Heart right ventricle (tissue), 16 donors: Measurements from ENCODE around the gene FGFRL1. TPM values are rescaled to one million over a fixed set of nuclear protein-coding genes. Genes with fewer than 3 reads are reported as not detected.

Experiments
- ATAC-seq, 8 donors: fragments of 200-7000 bp; cut with Tn5 transposase; one replicate each; pipeline ENCODE4 v1.9.1; 2020; ENCODE audit warnings: mild to moderate bottlenecking in 8 of 8, moderate library complexity in 8 of 8, moderate number of reproducible peaks in 1 of 8
- DNase-seq, 2 donors: peaks; one replicate each; pipeline ENCODE4 v3.0.0-alpha.2; 2020
- H3K27ac ChIP-seq, 10 donors: fragments of 200-600 bp; sonication (generic) in 2 of 10; one replicate each; pipeline versions ENCODE4 v1.5.0 to v1.8.0; 2020 to 2022; ENCODE audit warnings: mild to moderate bottlenecking in 3 of 10
- H3K27me3 ChIP-seq, 7 donors: fragments of 200-600 bp; one replicate each; pipeline ENCODE4 v1.8.0; 2021 to 2022; ENCODE audit warnings: mild to moderate bottlenecking in 2 of 7
- H3K36me3 ChIP-seq, 9 donors: fragments of 200-600 bp; sonication (generic) in 1 of 9; one replicate each; pipeline versions ENCODE4 v1.5.0 to v1.8.0; 2020 to 2022; ENCODE audit warnings: mild to moderate bottlenecking in 2 of 9
- H3K4me1 ChIP-seq, 9 donors: fragments of 200-600 bp; sonication (generic) in 1 of 9; one replicate each; pipeline versions ENCODE4 v1.5.0 to v1.8.0; 2020 to 2022; ENCODE audit warnings: mild to moderate bottlenecking in 4 of 9
- H3K4me3 ChIP-seq, 10 donors: fragments of 200-600 bp; sonication (generic) in 2 of 10; one replicate each; pipeline versions ENCODE4 v1.5.0 to v1.8.0; 2020 to 2022; ENCODE audit warnings: mild to moderate bottlenecking in 7 of 10, moderate library complexity in 2 of 10
- H3K9me3 ChIP-seq, 11 donors: fragments of 200-600 bp in 10 of 11; sonication (generic) in 2 of 11; one replicate each; pipeline versions ENCODE4 v1.5.0 to v1.8.0; 2013 to 2022; ENCODE audit warnings: mild to moderate bottlenecking in 2 of 11, control low read depth in 1 of 11, moderate library complexity in 1 of 11
- CTCF ChIP-seq, 9 donors: fragments of 200-600 bp; sonication (generic) in 2 of 9; IDR thresholded peaks; one replicate each; pipeline versions ENCODE4 v1.5.0 to v1.8.0; 2021 to 2022; ENCODE audit warnings: antibody characterized with exemption in 9 of 9, mild to moderate bottlenecking in 5 of 9, moderate library complexity in 1 of 9
- WGBS, 2 donors: extraction: QIAGEN DNeasy Blood & Tissue Kit; methylation state at CpG; one replicate each; pipeline ENCODE4 v1.1.7; 2013; ENCODE audit warnings: inconsistent platforms in 1 of 2; 5-methylcytosine and 5-hydroxymethylcytosine counted together
- intact Hi-C, 10 donors: fragments of 100-400 bp; cut with DNase I; formaldehyde crosslinking; loops; one replicate each; pipeline versions ENCODE4 v1.11.1 to v1.14.2; 2022
- polyA plus RNA-seq, 2 donors: library from polyadenylated mRNA; stranded (reverse); fragments of 200-250 nt; gene quantifications; one replicate each; pipeline ENCODE4 v1.2.3, GENCODE V29; 2013
- total RNA-seq, 10 donors: library from RNA; stranded (reverse); fragmentation: NEBNext Ultra II Directional in 3 of 10; extraction: Animal tissue kit (Norgen Biotek cat#: 25700) in 3 of 10; gene quantifications; one replicate each; pipeline versions ENCODE4 v1.2.1 to v1.2.4, GENCODE V29; 2021 to 2023
- donor health status: Arrhythmogenic right ventricular cardiomyopathy.
- donor health status: ischemic (EF 13 %, LVEDD 7.1; RV severe dilation, severe dysfunction).
- donor health status: healthy with polysubstance abuse.
- donor health status: DM: no; HTN: yes; CAD: no.
- donor health status: DM: no; HTN: no; CAD: no.
- donor health status: ischemic (EF 25% LVEDD 6.9; RV normal size, moderate dysfunction).
- donor health status: ischemic (EF 25% LVEDD 5.7; RV mildly dilated, moderate dysfunction).
- donor health status: healthy.
- donor health status: DM: yes; HTN: yes; CAD: no.
- donor health status: Ischemic cardiomyopathy.
- donor health status: ischemic (EF 35%, LVEDD 5.7; RV mildly dilated, moderate dysfunction).
- donor health status: nonischemic (EF 11% LVEDD 7.7; RV severe dilation, severe dysfunction).
- donor health status: DM: yes; HTN: yes; CAD: no.
- donor health status: PGD.
- donor health status: ischemic (EF 29% LVEDD 5.4; RV normal size, mild dysfunction).
- donor health status: nonischemic (EF 23%, LVEDD 6.1; RV moderate dilation, normal function).

The FGFRL1 gene
- total and polyA plus RNA-seq, 12 donors, result 17.1 to 36.6 (median 26.0) TPM

DNA sequence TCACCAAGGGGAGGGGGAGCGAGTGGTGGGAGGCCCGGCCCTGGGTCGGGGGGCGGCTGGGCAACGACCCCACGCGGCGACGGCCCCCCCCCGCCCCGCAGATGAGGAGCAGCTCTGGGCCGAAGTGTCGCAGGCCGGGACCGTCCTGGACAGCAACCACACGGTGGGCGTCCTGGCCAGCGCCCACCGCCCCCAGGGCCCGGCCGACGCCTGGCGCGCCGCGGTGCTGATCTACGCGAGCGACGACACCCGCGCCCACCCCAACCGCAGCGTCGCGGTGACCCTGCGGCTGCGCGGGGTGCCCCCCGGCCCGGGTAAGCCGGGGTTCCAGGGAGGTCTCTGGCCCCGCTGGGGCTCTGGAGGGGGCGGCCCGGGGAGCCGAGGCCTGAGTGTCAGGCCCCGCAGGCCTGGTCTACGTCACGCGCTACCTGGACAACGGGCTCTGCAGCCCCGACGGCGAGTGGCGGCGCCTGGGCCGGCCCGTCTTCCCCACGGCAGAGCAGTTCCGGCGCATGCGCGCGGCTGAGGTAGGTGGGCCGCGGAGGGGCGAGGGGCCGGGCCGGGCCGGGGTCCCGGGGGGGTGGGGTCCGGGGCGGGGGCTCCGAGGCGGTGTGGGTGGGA lies 8.7 kb upstream of the FGFRL1 start:
- no peaks in the 10 kb centered on the region for H3K9me3 ChIP-seq
- intact Hi-C loops, result no loop called here
- no peak for TF ChIP-seq CTCF (IDR thresholded peaks at IDR 0.05)
- no peak for ATAC-seq
- H3K27me3 ChIP-seq, result peaks cover 54 to 96% (median 86%) of the 10 kb centered on the region in 7 donors
- H3K27ac ChIP-seq, result no peak overlapping the region
- WGBS, 2 donors, result 4% methylated on average over 39 to 75 of the region's 75 CpGs
- H3K36me3 ChIP-seq, result no peaks in the 10 kb centered on the region
- no peak for DNase-seq
- no peak overlapping the region for H3K4me3 ChIP-seq
- H3K4me1 ChIP-seq, result peaks cover 5 to 29% (median 18%) of the 10 kb centered on the region in 9 donors

DNA sequence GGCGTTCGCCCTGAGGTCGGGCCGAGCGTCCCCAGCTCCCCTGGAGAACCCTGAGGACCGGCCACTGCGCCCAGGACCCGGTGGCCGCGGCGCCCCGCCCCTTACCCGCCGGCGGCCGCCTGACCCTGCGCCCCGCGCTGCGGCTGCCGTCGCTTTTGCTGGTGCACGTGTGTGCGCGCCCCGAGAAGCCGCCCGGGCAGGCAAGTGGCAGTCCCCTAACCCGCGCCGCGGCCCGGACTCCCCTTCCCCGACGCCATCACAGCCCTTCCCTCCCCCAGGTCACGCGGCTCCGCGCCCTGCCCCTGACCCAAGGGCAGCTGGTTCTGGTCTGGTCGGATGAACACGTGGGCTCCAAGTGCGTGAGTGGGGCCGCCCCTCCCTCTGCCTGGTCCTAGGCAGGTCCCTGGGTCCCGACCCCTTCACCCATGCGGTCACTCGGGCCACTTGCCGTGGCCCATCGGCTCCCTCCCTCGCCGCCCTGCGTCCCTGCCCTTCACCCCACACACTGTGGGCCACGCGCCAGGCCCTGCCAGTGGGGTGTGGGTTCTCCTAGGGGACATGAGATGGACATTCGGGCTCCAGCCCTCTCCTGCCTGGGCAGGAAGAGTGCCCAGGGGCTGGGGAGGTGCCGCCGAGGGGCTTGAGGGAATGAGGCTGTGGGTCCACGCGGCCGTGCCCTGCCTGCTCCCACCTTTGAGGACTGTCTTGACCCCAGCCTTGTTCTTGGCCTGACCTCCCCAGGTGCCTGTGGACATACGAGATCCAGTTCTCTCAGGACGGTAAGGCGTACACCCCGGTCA lies 8.0 kb upstream of the FGFRL1 start:
- no peak overlapping the region for H3K4me3 ChIP-seq
- peaks cover 52 to 96% (median 86%) of the 10 kb centered on the region in 7 donors for H3K27me3 ChIP-seq
- peak in 2 of 8 donors; percentile 10 to 11 for ATAC-seq

DNA sequence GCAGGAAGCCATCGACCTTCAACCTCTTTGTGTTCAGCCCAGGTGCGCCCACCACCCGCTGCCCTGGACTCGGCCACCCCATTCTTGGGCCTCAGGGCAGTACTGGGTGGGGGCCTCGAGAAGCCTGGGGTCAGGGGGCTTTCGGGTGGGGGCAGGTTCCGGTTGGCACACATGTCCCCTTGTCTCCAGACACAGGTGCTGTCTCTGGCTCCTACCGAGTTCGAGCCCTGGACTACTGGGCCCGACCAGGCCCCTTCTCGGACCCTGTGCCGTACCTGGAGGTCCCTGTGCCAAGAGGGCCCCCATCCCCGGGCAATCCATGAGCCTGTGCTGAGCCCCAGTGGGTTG lies 7.4 kb upstream of the FGFRL1 start:
- Histone ChIP-seq H3K4me1 (peaks cover 8 to 29% (median 22%) of the 10 kb centered on the region in 9 donors), H3K36me3 (no peaks in the 10 kb centered on the region), H3K27me3 (peaks cover 52 to 96% (median 89%) of the 10 kb centered on the region in 7 donors), H3K27ac (no peak overlapping the region), H3K9me3 (no peaks in the 10 kb centered on the region), H3K4me3 (no peak overlapping the region)
- no peak for TF ChIP-seq CTCF (IDR thresholded peaks at IDR 0.05)
- intact Hi-C loops, result no loop called here
- 88 to 90% methylated on average over 13 of the region's 13 CpGs for WGBS, 2 donors
- ATAC-seq (peak in 1 of 8 donors; percentile 10), DNase-seq (no peak)

More for the DNA sequence above, 8.0 kb upstream of the FGFRL1 start:
- H3K36me3 ChIP-seq, result no peaks in the 10 kb centered on the region
- H3K27ac ChIP-seq, result no peak overlapping the region
- DNase-seq, result no peak
- WGBS, 2 donors, result 26 to 29% methylated on average over 59 to 62 of the region's 63 CpGs
- no peak for TF ChIP-seq CTCF (IDR thresholded peaks at IDR 0.05)
- H3K4me1 ChIP-seq, result peaks cover 5 to 24% (median 17%) of the 10 kb centered on the region in 9 donors
- no peaks in the 10 kb centered on the region for H3K9me3 ChIP-seq
- intact Hi-C loops, result no loop called here

DNA sequence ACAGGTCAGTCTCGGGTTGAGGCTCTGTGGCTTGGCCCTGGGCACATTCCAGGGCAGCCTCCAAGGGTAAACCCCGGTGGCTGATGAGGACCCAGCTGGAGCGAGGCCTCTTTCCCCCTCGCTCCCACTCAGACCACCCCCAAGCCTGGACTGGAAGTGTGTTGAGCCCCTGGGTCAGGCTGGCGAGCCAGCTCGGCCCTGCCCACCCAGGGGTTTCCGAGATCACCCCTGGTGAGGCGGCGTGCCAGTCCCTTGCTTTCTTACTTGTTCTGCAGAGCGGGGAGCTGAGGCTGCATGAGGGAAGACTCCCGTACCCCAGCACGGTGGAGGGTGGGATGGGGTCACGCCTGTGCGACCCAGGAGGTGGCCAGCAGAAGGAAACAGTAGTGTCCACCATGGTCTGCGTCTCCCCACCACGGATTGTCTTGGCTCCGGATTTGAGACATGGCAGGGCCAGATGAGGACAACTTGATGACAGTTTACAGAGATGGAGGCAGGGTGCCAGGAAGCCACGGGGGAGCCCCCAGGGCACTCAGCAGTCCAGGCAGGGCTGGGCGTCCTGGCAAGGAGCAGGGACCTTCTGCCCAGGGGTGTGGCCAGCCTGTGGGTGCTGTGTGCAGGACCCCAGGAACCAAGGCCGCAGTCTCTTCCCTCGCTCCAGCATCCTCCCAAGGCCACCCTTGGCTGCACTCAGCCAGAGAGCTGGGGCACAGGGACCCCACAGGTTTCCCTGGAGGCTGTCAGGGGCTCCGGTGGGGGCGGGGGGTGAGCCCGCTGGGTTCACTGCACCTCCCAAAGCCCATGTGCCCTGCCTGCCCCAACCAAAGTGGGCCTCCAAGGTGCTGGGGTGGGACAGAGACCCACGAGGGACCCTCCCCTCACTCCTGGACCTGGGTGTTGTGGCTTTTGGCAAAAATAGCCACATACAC lies 6.6 kb upstream of the FGFRL1 start:
- WGBS, 2 donors, result 47 to 57% methylated on average over 25 of the region's 25 CpGs
- Histone ChIP-seq H3K27me3 (peaks cover 52 to 93% (median 87%) of the 10 kb centered on the region in 7 donors), H3K9me3 (no peaks in the 10 kb centered on the region), H3K36me3 (no peaks in the 10 kb centered on the region), H3K4me3 (no peak overlapping the region), H3K27ac (no peak overlapping the region), H3K4me1 (peaks cover 10 to 32% (median 25%) of the 10 kb centered on the region in 9 donors)
- ATAC-seq, result peak in 5 of 8 donors; percentile 14 to 65 (median 49)
- no peak for TF ChIP-seq CTCF (IDR thresholded peaks at IDR 0.05)
- intact Hi-C loops, result no loop called here
- peak in 1 of 2 donors; percentile 62 for DNase-seq
